ENCODE results near the gene SARS1. TPM values are rescaled to one million over a fixed set of nuclear protein-coding genes. Genes with fewer than 3 reads are reported as not detected.

SARS1 gene
- total and polyA plus RNA-seq, 2 of the 8 experiments (the other 6 are each of a cell fraction or from before 2014, with no cell fraction given), result 83.1 to 146 TPM

DNA sequence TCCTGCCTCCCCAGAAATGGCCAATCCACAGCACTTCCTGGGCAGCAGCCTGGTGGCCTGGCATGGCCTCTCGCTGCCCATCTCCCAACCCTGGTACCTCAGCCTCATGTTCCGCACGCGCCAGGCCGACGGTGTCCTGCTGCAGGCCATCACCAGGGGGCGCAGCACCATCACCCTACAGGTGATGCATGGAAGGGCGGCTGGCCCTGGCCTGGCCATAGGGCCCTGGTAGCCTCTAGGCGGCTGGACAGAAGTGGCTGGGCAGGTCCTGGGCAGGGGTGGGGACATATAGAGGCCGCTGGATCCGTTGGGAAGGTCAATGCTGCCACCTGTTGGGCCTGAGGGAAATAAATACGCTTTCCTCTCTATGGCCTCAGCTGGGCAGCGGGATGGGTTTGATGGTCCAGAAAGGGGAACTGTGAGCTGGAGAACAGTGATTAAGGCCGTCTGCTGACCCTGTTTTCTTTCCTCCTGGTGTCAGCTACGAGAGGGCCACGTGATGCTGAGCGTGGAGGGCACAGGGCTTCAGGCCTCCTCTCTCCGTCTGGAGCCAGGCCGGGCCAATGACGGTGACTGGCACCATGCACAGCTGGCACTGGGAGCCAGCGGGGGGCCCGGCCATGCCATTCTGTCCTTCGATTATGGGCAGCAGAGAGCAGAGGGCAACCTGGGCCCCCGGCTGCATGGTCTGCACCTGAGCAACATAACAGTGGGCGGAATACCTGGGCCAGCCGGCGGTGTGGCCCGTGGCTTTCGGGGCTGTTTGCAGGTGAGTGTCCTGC, 50.1 kb downstream of the SARS1 start (continued):
- 0 out of 2 replicates have a peak, but pooled peaks have one; percentile 33 for TF ChIP-seq SP1 (IDR thresholded peaks at IDR 0.05; ENCODE audit: low read depth, low read length)
- TF ChIP-seq ZNF274 (IDR thresholded peaks at IDR 0.05; ENCODE audit: borderline replicate concordance, extremely low read depth, low read length), result no peak
- TF ChIP-seq JUN (IDR thresholded peaks at IDR 0.05; ENCODE audit: low read depth, low read length), result no peak
- TF ChIP-seq HDAC2 (IDR thresholded peaks at IDR 0.05; ENCODE audit: borderline replicate concordance in 1 of 2, low read depth in 2 of 2, low read length in 2 of 2), result peak; percentile 92 to 99; a peak in 3 of 4 replicates
- TF ChIP-seq SIN3A (conservative IDR thresholded peaks at IDR 0.05 in 1 of 2, IDR thresholded peaks at IDR 0.05 in 1 of 2; ENCODE audit: low read depth in 1 of 2, low read length in 2 of 2), result peak in 1 of 2 experiments; percentile 90; a peak in 3 of 4 replicates
- no peak for TF ChIP-seq SAP30 (IDR thresholded peaks at IDR 0.05; ENCODE audit: insufficient read depth, insufficient replicate concordance, low read length)
- TF ChIP-seq TCF12 (IDR thresholded peaks at IDR 0.05; ENCODE audit: low read depth, low read length), result no peak
- TF ChIP-seq, protein P1, sequence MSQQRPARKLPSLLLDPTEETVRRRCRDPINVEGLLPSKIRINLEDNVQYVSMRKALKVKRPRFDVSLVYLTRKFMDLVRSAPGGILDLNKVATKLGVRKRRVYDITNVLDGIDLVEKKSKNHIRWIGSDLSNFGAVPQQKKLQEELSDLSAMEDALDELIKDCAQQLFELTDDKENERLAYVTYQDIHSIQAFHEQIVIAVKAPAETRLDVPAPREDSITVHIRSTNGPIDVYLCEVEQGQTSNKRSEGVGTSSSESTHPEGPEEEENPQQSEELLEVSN (IDR thresholded peaks at IDR 0.05), result peak; percentile 95
- no peak for TF ChIP-seq NANOG (IDR thresholded peaks at IDR 0.05; ENCODE audit: insufficient read depth, low read depth, low read length, poor library complexity, severe bottlenecking)
- no peak for TF ChIP-seq NRF1 (IDR thresholded peaks at IDR 0.05; ENCODE audit: low read depth, low read length)
- TF ChIP-seq GABPA (IDR thresholded peaks at IDR 0.05; ENCODE audit: borderline replicate concordance, insufficient read depth, low read length), result no peak
- TF ChIP-seq JUND (IDR thresholded peaks at IDR 0.05; ENCODE audit: low read length), result peak; percentile 76
